HEK293 (cell line): Measurements from ENCODE around the gene SLAMF9.

ENCODE experiments used
- CTCF ChIA-PET: fragments of 350-600 bp; formaldehyde crosslinking; extraction: SDS; loops from one replicate; lab custom pipeline; 2021; ENCODE audit warnings: antibody characterized with exemption; lab: Yijun Ruan, JAX
- POLR2A ChIA-PET: fragments of 300-600 bp; formaldehyde crosslinking; extraction: SDS; loops from one replicate; lab custom pipeline; 2020; ENCODE audit warnings: antibody characterized with exemption, inconsistent platforms; lab: Yijun Ruan, JAX
- H3K27ac ChIP-seq: fragments of 200-500 bp; sonication (Bioruptor generic); 2 replicates; pipeline ENCODE4 v1.5.1; 2014; ENCODE audit warnings: low read depth, low read length, control low read depth, inconsistent platforms; ENCODE audit errors: extremely low read depth
- H3K36me3 ChIP-seq, 2 experiments: fragments of 200-500 bp in 1 of 2; sonication (Bioruptor generic) in 1 of 2; 1 replicate in 1 of 2; 2 replicates in 1 of 2; pipeline ENCODE4 v1.5.1; 2014 to 2017; ENCODE audit warnings: inconsistent platforms in 2 of 2, low read length in 2 of 2; ENCODE audit not compliant: control insufficient read depth in 2 of 2, insufficient read depth in 1 of 2
- H3K4me1 ChIP-seq: fragments of 200-500 bp; sonication (Bioruptor generic); 2 replicates; pipeline ENCODE4 v1.5.1; 2014; ENCODE audit warnings: mild to moderate bottlenecking, low read length, inconsistent platforms; ENCODE audit not compliant: control insufficient read depth, insufficient read depth
- H3K4me3 ChIP-seq: 2 replicates; pipeline ENCODE4 v1.5.1; 2011; ENCODE audit warnings: low read depth, mild to moderate bottlenecking, control low read depth, low read length, moderate library complexity
- H3K9me3 ChIP-seq: fragments of 200-500 bp; sonication (Bioruptor generic); 2 replicates; pipeline ENCODE4 v1.5.1; 2014; ENCODE audit warnings: low read depth, low read length, inconsistent platforms; ENCODE audit not compliant: control insufficient read depth, insufficient read depth
- KLF8 ChIP-seq: fragments of 450-650 bp; formaldehyde crosslinking; IDR thresholded peaks from 2 replicates; pipeline ENCODE4 v1.5.1; 2016; ENCODE audit warnings: missing biosample characterization, missing genetic modification characterization
- ZBTB17 ChIP-seq: fragments of 450-650 bp; formaldehyde crosslinking; IDR thresholded peaks from 2 replicates; pipeline ENCODE4 v1.5.1; 2016; ENCODE audit warnings: missing biosample characterization, missing genetic modification characterization
- ZBTB6 ChIP-seq: fragments of 450-650 bp; formaldehyde crosslinking; IDR thresholded peaks from 2 replicates; pipeline ENCODE4 v1.5.1; 2017; ENCODE audit warnings: missing biosample characterization, missing genetic modification characterization
- ZBTB7A ChIP-seq: fragments of 450-650 bp; formaldehyde crosslinking; IDR thresholded peaks from 2 replicates; pipeline ENCODE4 v1.5.1; 2016; ENCODE audit warnings: low read depth, missing biosample characterization, missing genetic modification characterization
- ZBTB8A ChIP-seq: fragments of 450-650 bp; formaldehyde crosslinking; IDR thresholded peaks from 2 replicates; pipeline ENCODE4 v1.5.1; 2016; ENCODE audit warnings: missing biosample characterization, missing genetic modification characterization
- ZNF112 ChIP-seq: fragments of 450-650 bp; formaldehyde crosslinking; IDR thresholded peaks from 2 replicates; pipeline ENCODE4 v1.5.0; 2017; ENCODE audit warnings: missing biosample characterization, missing genetic modification characterization
- ZNF121 ChIP-seq: fragments of 450-650 bp; formaldehyde crosslinking; IDR thresholded peaks from 2 replicates; pipeline ENCODE4 v1.5.1; 2016; ENCODE audit warnings: missing biosample characterization, missing genetic modification characterization
- ZNF140 ChIP-seq: fragments of 450-650 bp; formaldehyde crosslinking; IDR thresholded peaks from 2 replicates; pipeline ENCODE4 v1.5.1; 2016; ENCODE audit warnings: missing biosample characterization, missing genetic modification characterization
- ZNF157 ChIP-seq: fragments of 450-650 bp; formaldehyde crosslinking; IDR thresholded peaks from 2 replicates; pipeline ENCODE4 v1.5.1; 2016; ENCODE audit warnings: missing biosample characterization, missing genetic modification characterization
- ZNF174 ChIP-seq: fragments of 450-650 bp; formaldehyde crosslinking; IDR thresholded peaks from 2 replicates; pipeline ENCODE4 v1.5.0; 2017; ENCODE audit warnings: missing biosample characterization, mild to moderate bottlenecking, missing genetic modification characterization
- ZNF221 ChIP-seq: fragments of 450-650 bp; formaldehyde crosslinking; IDR thresholded peaks from 2 replicates; pipeline ENCODE4 v1.5.1; 2017; ENCODE audit warnings: missing biosample characterization, missing genetic modification characterization, borderline replicate concordance
- ZNF266 ChIP-seq: fragments of 450-650 bp; formaldehyde crosslinking; IDR thresholded peaks from 2 replicates; pipeline ENCODE4 v1.5.1; 2016; ENCODE audit warnings: missing biosample characterization, missing genetic modification characterization, low read depth
- ZNF302 ChIP-seq: fragments of 450-650 bp; formaldehyde crosslinking; IDR thresholded peaks from 2 replicates; pipeline ENCODE4 v1.5.1; 2016; ENCODE audit warnings: missing biosample characterization, missing genetic modification characterization, low read depth
- ZNF350 ChIP-seq: fragments of 450-650 bp; formaldehyde crosslinking; IDR thresholded peaks from 2 replicates; pipeline ENCODE4 v1.5.0; 2017; ENCODE audit warnings: missing biosample characterization, mild to moderate bottlenecking, missing genetic modification characterization
- ZNF391 ChIP-seq: fragments of 450-650 bp; formaldehyde crosslinking; IDR thresholded peaks from 2 replicates; pipeline ENCODE4 v1.5.1; 2016; ENCODE audit warnings: low read depth, missing biosample characterization, missing genetic modification characterization, borderline replicate concordance
- ZNF514 ChIP-seq: fragments of 450-650 bp; formaldehyde crosslinking; IDR thresholded peaks from 2 replicates; pipeline ENCODE4 v1.5.1; 2016; ENCODE audit warnings: missing biosample characterization, missing genetic modification characterization
- ZNF548 ChIP-seq: fragments of 450-650 bp; formaldehyde crosslinking; IDR thresholded peaks from 2 replicates; pipeline ENCODE4 v1.5.1; 2016; ENCODE audit warnings: missing biosample characterization, missing genetic modification characterization
- ZNF549 ChIP-seq: fragments of 450-650 bp; IDR thresholded peaks from 2 replicates; pipeline ENCODE4 v1.5.1; 2018; ENCODE audit warnings: missing biosample characterization, missing genetic modification characterization, mild to moderate bottlenecking, inconsistent platforms, moderate library complexity
- ZNF571 ChIP-seq: fragments of 450-650 bp; formaldehyde crosslinking; IDR thresholded peaks from 2 replicates; pipeline ENCODE4 v1.5.0; 2017; ENCODE audit warnings: missing biosample characterization, missing genetic modification characterization
- ZNF664 ChIP-seq: fragments of 450-650 bp; formaldehyde crosslinking; IDR thresholded peaks from 2 replicates; pipeline ENCODE4 v1.5.1; 2016; ENCODE audit warnings: missing biosample characterization, missing genetic modification characterization
- ZNF670 ChIP-seq: fragments of 450-650 bp; formaldehyde crosslinking; IDR thresholded peaks from 2 replicates; pipeline ENCODE4 v1.5.1; 2016; ENCODE audit warnings: missing biosample characterization, missing genetic modification characterization, low read depth
- ZNF677 ChIP-seq: fragments of 450-650 bp; IDR thresholded peaks from 2 replicates; pipeline ENCODE4 v1.5.0; 2018; ENCODE audit warnings: missing biosample characterization, mild to moderate bottlenecking, missing genetic modification characterization, moderate library complexity
- ZNF777 ChIP-seq: fragments of 450-650 bp; formaldehyde crosslinking; IDR thresholded peaks from 2 replicates; pipeline ENCODE4 v1.5.1; 2017; ENCODE audit warnings: missing biosample characterization, missing genetic modification characterization, borderline replicate concordance
- ZNF792 ChIP-seq: fragments of 450-650 bp; formaldehyde crosslinking; IDR thresholded peaks from 2 replicates; pipeline ENCODE4 v1.5.1; 2016; ENCODE audit warnings: missing biosample characterization, missing genetic modification characterization
- ZSCAN16 ChIP-seq: fragments of 450-650 bp; formaldehyde crosslinking; IDR thresholded peaks from 2 replicates; pipeline ENCODE4 v1.5.1; 2016; ENCODE audit warnings: missing biosample characterization, missing genetic modification characterization
- ZSCAN30 ChIP-seq: fragments of 450-650 bp; IDR thresholded peaks from 2 replicates; pipeline ENCODE4 v1.5.1; 2018; ENCODE audit warnings: missing biosample characterization, mild to moderate bottlenecking, missing genetic modification characterization, moderate library complexity
- TF ChIP-seq, protein P1 (sequence below): fragments of 450-650 bp; formaldehyde crosslinking; IDR thresholded peaks from 2 replicates; pipeline ENCODE4 v1.5.1; 2016; ENCODE audit warnings: missing biosample characterization, missing genetic modification characterization
- TF ChIP-seq, protein P2 (sequence below): fragments of 450-650 bp; formaldehyde crosslinking; IDR thresholded peaks from 2 replicates; pipeline ENCODE4 v1.5.1; 2016; ENCODE audit warnings: missing biosample characterization, missing genetic modification characterization

Gene SLAMF9

DNA sequence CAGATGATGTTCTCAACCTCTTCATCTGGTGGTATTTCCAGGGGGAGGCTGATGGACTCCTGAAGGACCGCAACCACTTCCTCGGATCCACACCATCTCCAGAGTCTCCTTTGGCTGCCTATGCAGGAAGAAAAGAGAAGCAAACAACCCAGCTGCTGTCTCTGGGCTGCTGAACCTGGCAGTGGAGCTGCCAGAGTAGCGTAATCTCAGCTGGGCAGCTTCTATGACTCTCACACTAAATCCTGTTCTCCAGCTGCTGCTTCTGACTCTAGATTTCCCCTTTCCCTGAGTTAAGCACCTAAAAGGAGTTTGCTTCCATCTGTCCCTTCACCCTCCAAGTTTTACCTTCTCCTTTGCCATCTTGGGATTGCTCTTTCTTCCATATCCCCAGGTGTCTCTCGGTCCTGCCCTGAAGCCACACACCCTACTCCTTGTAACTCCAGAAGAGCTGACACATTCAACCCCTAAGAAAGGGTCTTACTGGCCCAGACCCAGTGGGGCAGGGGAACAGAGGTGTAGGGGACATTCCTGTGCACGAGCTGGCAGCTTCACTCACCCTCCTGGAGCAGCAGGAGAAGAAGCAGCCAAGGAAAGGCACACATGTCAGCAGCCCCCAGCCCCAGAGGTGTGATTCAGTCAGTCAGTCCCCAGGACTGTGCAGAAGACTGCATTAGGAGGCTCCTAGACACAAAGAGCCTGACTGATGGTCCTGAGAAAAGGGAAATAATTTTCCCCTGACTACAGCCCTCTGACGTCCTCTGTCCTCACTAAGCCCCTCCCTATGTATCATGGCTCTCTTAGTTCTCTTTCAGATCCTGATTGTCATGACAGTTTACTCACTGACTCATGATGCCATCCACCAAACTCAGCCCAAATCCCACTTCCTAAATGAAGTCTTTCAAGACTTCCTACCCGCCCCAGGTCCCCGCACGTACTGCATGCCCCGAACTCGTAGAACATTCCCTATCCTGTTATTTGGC is at the start of gene SLAMF9:
TSS of gene SLAMF9 (minus strand) at position 702 of the 980 bp plus-strand sequence. CDS start at position 602, 100 bp downstream.
- ChIA-PET CTCF (interaction anchor here (0.6 to 4.8 kb wide), 6 partner anchors 8 to 156 kb away, joined by 3 to 37 read pairs (median 4); partner anchors contain the start of gene IGSF9), POLR2A (no interaction called here)
- Histone ChIP-seq H3K27ac (no peak within 1 kb of the TSS), H3K4me1 (no peaks in the 10 kb centered on the region), H3K9me3 (no peaks in the 10 kb centered on the region), H3K36me3 (no peaks in the 10 kb centered on the region), H3K4me3 (no peak within 1 kb of the TSS)
- TF ChIP-seq ZSCAN16 (tag by site-specific recombination): no peak
- no peak for TF ChIP-seq ZNF140 (tag by site-specific recombination)
- no peak for TF ChIP-seq ZNF670 (tag by site-specific recombination)
- no peak for TF ChIP-seq ZNF391 (tag by site-specific recombination)
- TF ChIP-seq ZBTB17 (tag by site-specific recombination): no peak
- TF ChIP-seq ZNF157 (tag by site-specific recombination): no peak
- no peak for TF ChIP-seq ZSCAN30 (tag by site-specific recombination)
- no peak for TF ChIP-seq ZNF571 (tag by site-specific recombination)
- TF ChIP-seq, protein P1, sequence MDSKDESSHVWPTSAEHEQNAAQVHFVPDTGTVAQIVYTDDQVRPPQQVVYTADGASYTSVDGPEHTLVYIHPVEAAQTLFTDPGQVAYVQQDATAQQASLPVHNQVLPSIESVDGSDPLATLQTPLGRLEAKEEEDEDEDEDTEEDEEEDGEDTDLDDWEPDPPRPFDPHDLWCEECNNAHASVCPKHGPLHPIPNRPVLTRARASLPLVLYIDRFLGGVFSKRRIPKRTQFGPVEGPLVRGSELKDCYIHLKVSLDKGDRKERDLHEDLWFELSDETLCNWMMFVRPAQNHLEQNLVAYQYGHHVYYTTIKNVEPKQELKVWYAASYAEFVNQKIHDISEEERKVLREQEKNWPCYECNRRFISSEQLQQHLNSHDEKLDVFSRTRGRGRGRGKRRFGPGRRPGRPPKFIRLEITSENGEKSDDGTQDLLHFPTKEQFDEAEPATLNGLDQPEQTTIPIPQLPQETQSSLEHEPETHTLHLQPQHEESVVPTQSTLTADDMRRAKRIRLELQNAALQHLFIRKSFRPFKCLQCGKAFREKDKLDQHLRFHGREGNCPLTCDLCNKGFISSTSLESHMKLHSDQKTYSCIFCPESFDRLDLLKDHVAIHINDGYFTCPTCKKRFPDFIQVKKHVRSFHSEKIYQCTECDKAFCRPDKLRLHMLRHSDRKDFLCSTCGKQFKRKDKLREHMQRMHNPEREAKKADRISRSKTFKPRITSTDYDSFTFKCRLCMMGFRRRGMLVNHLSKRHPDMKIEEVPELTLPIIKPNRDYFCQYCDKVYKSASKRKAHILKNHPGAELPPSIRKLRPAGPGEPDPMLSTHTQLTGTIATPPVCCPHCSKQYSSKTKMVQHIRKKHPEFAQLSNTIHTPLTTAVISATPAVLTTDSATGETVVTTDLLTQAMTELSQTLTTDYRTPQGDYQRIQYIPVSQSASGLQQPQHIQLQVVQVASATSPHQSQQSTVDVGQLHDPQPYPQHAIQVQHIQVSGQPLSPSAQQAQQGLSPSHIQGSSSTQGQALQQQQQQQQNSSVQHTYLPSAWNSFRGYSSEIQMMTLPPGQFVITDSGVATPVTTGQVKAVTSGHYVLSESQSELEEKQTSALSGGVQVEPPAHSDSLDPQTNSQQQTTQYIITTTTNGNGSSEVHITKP (tag by site-specific recombination): no peak
- TF ChIP-seq, protein P2, sequence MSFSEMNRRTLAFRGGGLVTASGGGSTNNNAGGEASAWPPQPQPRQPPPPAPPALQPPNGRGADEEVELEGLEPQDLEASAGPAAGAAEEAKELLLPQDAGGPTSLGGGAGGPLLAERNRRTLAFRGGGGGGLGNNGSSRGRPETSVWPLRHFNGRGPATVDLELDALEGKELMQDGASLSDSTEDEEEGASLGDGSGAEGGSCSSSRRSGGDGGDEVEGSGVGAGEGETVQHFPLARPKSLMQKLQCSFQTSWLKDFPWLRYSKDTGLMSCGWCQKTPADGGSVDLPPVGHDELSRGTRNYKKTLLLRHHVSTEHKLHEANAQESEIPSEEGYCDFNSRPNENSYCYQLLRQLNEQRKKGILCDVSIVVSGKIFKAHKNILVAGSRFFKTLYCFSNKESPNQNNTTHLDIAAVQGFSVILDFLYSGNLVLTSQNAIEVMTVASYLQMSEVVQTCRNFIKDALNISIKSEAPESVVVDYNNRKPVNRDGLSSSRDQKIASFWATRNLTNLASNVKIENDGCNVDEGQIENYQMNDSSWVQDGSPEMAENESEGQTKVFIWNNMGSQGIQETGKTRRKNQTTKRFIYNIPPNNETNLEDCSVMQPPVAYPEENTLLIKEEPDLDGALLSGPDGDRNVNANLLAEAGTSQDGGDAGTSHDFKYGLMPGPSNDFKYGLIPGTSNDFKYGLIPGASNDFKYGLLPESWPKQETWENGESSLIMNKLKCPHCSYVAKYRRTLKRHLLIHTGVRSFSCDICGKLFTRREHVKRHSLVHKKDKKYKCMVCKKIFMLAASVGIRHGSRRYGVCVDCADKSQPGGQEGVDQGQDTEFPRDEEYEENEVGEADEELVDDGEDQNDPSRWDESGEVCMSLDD (tag by site-specific recombination): no peak
- no peak for TF ChIP-seq KLF8 (tag by site-specific recombination)
- TF ChIP-seq ZBTB7A (tag by site-specific recombination): no peak
- TF ChIP-seq ZNF792 (tag by site-specific recombination): no peak
- TF ChIP-seq ZNF221: no peak
- TF ChIP-seq ZNF302 (tag by site-specific recombination): no peak
- no peak for TF ChIP-seq ZNF549
- no peak for TF ChIP-seq ZNF677
- TF ChIP-seq ZNF121 (tag by site-specific recombination): no peak

DNA sequence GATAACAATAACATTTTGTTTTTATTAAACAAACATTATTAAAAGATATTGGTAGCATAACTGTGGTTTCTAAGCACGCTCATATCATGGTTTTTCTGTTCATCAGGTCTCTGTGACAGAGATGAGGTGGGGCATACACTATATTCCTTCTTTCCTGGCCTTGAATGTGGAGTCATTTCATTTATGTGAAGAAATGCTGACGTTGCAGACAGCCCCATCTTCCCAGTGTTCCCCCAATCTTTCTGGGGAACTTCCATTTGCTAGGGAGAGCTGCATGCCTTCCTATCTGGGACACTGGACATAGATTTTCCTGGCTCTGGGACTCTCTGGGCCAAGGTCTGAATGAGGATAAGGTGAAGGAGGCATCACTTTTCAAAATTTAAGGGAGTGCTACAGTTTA is 47.4 kb upstream of the SLAMF9 start:
- Histone ChIP-seq H3K4me1 (no peaks in the 10 kb centered on the region), H3K9me3 (no peaks in the 10 kb centered on the region), H3K36me3 (no peaks in the 10 kb centered on the region), H3K4me3 (no peak overlapping the region), H3K27ac (no peak overlapping the region)
- ChIA-PET POLR2A (interaction anchor here (0.6 kb wide), 1 partner anchor 76 kb away, joined by 3 read pairs; the partner anchor contains the start of gene TAGLN2), CTCF (interaction anchor here (0.6 to 10.2 kb wide), 4 partner anchors 47 to 130 kb away, joined by 3 to 353 read pairs (median 4); partner anchors contain the start of gene TAGLN2)
- TF ChIP-seq ZNF664 (tag by site-specific recombination) (no peak), ZNF350 (tag by site-specific recombination) (no peak), ZNF677 (no peak), ZNF548 (tag by site-specific recombination) (no peak), ZNF777 (no peak), ZNF266 (tag by site-specific recombination) (no peak), ZBTB8A (no peak), ZNF174 (tag by site-specific recombination) (no peak), ZNF112 (tag by site-specific recombination) (no peak), ZNF514 (tag by site-specific recombination) (no peak), ZBTB6 (tag by site-specific recombination) (no peak)
